ENCODE measurements around the gene ESAM. TPM values are rescaled to one million over a fixed set of nuclear protein-coding genes. Genes with fewer than 3 reads are reported as not detected.

Gene ESAM
- total RNA-seq, 1 donor from 2014 or later = 1.6 TPM

DNA sequence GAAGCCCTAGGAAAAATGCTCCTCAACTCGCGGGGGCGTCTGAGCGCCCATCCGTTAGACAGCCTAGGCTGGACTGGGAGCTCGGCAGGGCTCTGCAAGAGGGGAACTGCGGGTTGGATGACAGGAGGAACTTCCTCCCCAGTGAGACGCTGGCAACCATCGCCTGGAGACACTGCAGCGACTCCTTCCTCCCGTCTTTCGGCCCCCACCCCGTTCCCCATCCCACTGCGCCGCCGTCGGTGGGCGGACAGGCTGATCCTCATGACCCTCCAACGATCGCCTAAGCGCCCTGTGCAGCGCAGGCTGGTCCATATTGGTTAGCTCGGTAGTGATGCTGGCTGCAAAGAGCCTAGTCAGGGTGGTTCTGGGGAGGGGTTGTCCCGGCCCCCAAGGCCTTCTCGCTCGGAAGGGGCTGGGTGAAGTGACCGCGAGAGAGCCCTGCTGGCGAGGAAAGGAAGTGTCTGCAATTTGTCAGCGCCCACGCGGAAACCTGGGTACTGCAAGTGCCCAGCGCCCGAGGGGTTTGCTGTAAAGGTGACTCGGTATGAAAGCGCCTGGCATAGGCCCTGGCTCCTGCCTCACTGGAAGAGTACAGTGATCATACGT is 21.7 kb downstream of the ESAM start:
- Mint-ChIP-seq H3K27me3 (peaks cover 92% of the 10 kb centered on the region), H3K4me3 (ENCODE audit: low read depth) (peak overlapping the region; percentile 57), H3K27ac (no peak overlapping the region), H3K4me1 (ENCODE audit: low read depth) (peaks cover 11% of the 10 kb centered on the region), H3K9me3 (ENCODE audit: low read depth) (no peaks in the 10 kb centered on the region), H3K36me3 (ENCODE audit: insufficient read depth) (no peaks in the 10 kb centered on the region)
- TF ChIP-seq, protein P1, sequence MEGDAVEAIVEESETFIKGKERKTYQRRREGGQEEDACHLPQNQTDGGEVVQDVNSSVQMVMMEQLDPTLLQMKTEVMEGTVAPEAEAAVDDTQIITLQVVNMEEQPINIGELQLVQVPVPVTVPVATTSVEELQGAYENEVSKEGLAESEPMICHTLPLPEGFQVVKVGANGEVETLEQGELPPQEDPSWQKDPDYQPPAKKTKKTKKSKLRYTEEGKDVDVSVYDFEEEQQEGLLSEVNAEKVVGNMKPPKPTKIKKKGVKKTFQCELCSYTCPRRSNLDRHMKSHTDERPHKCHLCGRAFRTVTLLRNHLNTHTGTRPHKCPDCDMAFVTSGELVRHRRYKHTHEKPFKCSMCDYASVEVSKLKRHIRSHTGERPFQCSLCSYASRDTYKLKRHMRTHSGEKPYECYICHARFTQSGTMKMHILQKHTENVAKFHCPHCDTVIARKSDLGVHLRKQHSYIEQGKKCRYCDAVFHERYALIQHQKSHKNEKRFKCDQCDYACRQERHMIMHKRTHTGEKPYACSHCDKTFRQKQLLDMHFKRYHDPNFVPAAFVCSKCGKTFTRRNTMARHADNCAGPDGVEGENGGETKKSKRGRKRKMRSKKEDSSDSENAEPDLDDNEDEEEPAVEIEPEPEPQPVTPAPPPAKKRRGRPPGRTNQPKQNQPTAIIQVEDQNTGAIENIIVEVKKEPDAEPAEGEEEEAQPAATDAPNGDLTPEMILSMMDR (IDR thresholded peaks at IDR 0.05; ENCODE audit: unreplicated experiment) = peak; percentile 57
- no peak for DNase-seq (ENCODE audit: low spot score, unreplicated experiment)

GRCh38 chr11:124739479-124740276 is 22.4 kb downstream of the ESAM start, which contains the start of gene NRGN:
Gene NRGN (plus strand): TSS chr11:124739942. CDS start chr11:124740085, 143 bp downstream.
- H3K27me3 Mint-ChIP-seq = peaks cover 90% of the 10 kb centered on the region
- H3K9me3 Mint-ChIP-seq (ENCODE audit: low read depth) = no peaks in the 10 kb centered on the region
- no peaks in the 10 kb centered on the region for H3K36me3 Mint-ChIP-seq (ENCODE audit: insufficient read depth)
- DNase-seq (ENCODE audit: low spot score, unreplicated experiment) = peak; percentile 88
- H3K4me1 Mint-ChIP-seq (ENCODE audit: low read depth) = peaks cover 7% of the 10 kb centered on the region
- H3K4me3 Mint-ChIP-seq (ENCODE audit: low read depth) = peak within 1 kb of the TSS; percentile 57
- peak within 1 kb of the TSS; percentile 17 for H3K27ac Mint-ChIP-seq
- TF ChIP-seq, protein P1 (IDR thresholded peaks at IDR 0.05; ENCODE audit: unreplicated experiment) = no peak

DNA sequence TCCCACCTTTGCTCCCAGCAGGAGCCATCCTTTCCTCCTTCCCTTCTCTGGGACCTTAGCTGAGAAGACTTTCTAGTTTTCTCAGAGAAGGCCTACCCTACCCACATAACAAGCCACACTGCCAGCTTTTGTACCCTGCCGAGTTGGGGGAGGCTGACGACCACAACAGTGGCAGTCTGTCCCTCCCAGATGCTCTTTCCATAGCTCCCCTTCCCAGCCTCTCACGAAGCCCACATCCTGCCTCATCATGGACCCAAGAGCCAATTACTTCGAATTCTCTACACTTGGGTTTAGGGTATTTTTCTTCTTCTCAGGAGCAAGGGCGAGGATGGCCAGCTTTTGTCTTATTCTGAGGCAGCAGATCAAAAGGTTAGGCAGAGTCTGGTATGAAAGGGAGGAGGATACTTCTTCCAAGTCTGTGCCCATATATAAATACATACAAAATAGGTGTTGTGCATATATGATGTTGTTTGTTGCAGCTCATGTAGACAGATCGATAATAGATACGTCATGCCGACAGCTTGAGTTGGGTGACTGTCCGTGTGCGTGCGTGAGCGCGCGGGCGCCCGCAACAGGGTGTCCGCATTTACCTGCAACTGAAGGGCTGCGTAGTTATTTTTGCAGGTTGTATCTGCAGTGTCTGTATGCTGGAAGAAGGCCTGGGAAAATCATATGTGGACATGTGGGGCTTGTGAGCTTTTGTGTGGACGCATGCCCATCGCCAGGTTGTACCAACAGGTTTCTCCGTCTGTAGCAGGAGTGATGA is 23.2 kb downstream of the ESAM start:
- Mint-ChIP-seq H3K4me3 (ENCODE audit: low read depth) (peak overlapping the region; percentile 57), H3K36me3 (ENCODE audit: insufficient read depth) (no peaks in the 10 kb centered on the region), H3K27ac (peak overlapping the region; percentile 17), H3K27me3 (peaks cover 90% of the 10 kb centered on the region), H3K4me1 (ENCODE audit: low read depth) (peaks cover 7% of the 10 kb centered on the region), H3K9me3 (ENCODE audit: low read depth) (no peaks in the 10 kb centered on the region)
- no peak for DNase-seq (ENCODE audit: low spot score, unreplicated experiment)
- TF ChIP-seq, protein P1 (IDR thresholded peaks at IDR 0.05; ENCODE audit: unreplicated experiment) = no peak

DNA sequence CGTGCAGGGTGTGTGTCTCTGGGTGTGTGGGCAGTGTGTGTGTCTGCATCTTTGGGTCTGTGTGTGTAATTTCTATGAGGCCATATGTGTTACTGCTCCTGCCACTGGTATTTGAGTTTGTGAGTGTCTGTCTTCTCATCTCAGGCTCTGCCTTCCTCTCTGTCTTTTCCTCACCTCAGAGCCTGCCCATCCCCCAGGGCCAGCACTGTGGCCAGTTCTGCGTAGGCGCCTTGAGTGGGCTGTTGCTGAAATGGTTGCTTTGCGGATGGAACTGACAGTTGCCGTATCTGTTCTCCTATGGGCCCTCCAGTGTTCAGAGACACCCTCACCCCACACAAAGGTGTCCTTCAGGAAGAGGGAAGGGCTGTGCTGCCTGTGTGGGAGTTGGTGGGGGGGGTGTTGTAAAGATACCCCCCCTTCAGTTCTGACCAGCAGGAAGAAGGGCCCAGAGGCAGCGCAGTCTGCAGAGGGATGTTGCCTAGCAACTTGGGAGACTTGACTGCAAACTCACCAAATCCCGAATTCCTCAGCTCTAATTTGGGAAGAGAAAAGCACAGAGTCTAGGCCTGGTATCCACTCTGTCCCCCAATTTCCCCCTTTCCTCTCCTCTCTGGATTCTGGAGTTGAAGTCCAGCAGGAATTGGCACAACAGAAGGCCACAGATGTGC is 24.3 kb downstream of the ESAM start:
- H3K9me3 Mint-ChIP-seq (ENCODE audit: low read depth) = no peaks in the 10 kb centered on the region
- H3K27me3 Mint-ChIP-seq = peaks cover 79% of the 10 kb centered on the region
- H3K36me3 Mint-ChIP-seq (ENCODE audit: insufficient read depth) = no peaks in the 10 kb centered on the region
- H3K27ac Mint-ChIP-seq = no peak overlapping the region
- no peak overlapping the region for H3K4me3 Mint-ChIP-seq (ENCODE audit: low read depth)
- TF ChIP-seq, protein P1 (IDR thresholded peaks at IDR 0.05; ENCODE audit: unreplicated experiment) = no peak
- H3K4me1 Mint-ChIP-seq (ENCODE audit: low read depth) = peaks cover 7% of the 10 kb centered on the region
- no peak for DNase-seq (ENCODE audit: low spot score, unreplicated experiment)
